ENCODE measurements around the gene PI4K2A. TPM values are rescaled to one million over a fixed set of nuclear protein-coding genes. Genes with fewer than 3 reads are reported as not detected.
"Not testable (repeated sequence)": the region's sequence is repeated elsewhere in the genome, so short reads cannot be mapped to it uniquely, and the experiment has no call there.

Gene PI4K2A
- polyA plus RNA-seq, 2 donors, result 11.5 to 19.9 TPM

DNA sequence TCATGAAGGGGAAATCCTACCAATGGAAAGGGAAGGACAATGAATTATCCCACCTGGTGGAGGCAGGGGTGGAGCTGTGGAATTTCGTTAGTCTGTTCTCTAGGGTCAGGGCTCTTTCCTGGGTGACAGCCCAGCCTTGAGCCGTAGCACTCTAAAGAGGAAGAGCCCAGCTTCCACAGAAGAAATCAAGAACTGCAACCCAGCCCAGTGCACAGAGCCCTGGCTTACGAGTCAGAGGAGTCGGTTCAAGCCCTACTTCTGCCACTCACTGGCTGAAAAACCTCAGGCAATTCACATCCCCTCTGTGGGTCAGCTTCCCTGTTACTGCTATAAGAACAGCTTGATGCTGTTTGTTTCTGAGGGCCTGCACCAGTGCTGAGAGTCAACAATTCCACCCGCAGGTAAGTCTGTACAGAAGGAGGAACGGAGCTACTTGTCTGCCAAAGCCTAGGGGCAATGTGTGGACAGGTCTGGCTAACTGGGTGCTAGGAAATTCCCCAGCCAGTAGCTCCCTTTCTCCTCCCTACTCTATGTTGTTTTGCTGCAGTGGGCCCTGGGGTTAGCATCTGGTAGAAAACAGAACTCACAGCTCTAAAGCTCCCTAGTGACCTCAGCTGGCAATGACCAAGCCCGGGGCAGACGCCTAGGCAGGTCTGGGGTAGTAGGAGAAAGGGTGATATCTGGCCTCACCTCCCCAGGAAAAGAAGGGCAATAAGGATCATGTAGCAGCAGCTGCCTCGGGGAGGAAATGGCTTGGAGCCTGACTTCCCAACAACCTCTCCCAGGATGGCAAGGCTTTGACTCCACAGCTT, 43.3 kb downstream of the PI4K2A start:
- H3K9me3 ChIP-seq (ENCODE audit: control insufficient read depth in 2 of 2, insufficient read depth in 1 of 2, low read depth in 1 of 2, low read length in 1 of 2), result no peaks in the 10 kb centered on the region
- peaks cover 4 to 8% of the 10 kb centered on the region in 2 donors for H3K4me1 ChIP-seq (ENCODE audit: control insufficient read depth in 2 of 2, insufficient read depth in 2 of 2, low read length in 1 of 2)
- H3K27ac ChIP-seq (ENCODE audit: low read depth in 2 of 2, low read length in 1 of 2), result peak overlapping the region; percentile 64 to 82
- no peaks in the 10 kb centered on the region for H3K27me3 ChIP-seq (ENCODE audit: control insufficient read depth in 1 of 2, insufficient read depth in 2 of 2, low read length in 2 of 2)
- H3K36me3 ChIP-seq (ENCODE audit: control insufficient read depth in 2 of 2, insufficient read depth in 2 of 2, low read length in 1 of 2), result peaks cover 0 to 5% of the 10 kb centered on the region in 2 donors
- peak overlapping the region; percentile 20 to 23 for H3K4me3 ChIP-seq (ENCODE audit: low read depth in 1 of 2, low read length in 2 of 2)
- 30% methylated on average over 9 of the region's 9 CpGs for WGBS, 2 donors

- Histone ChIP-seq H3K27ac (ENCODE audit: low read depth in 2 of 2, low read length in 1 of 2) (peak overlapping the region; percentile 64 to 82), H3K4me3 (ENCODE audit: low read depth in 1 of 2, low read length in 2 of 2) (peak overlapping the region in 1 of 2 donors; percentile 57)
- H3K27me3 ChIP-seq (ENCODE audit: control insufficient read depth in 1 of 2, insufficient read depth in 2 of 2, low read length in 2 of 2); H3K4me1 ChIP-seq (ENCODE audit: control insufficient read depth in 2 of 2, insufficient read depth in 2 of 2, low read length in 1 of 2); H3K36me3 ChIP-seq (ENCODE audit: control insufficient read depth in 2 of 2, insufficient read depth in 2 of 2, low read length in 1 of 2); H3K9me3 ChIP-seq (ENCODE audit: control insufficient read depth in 2 of 2, insufficient read depth in 1 of 2, low read depth in 1 of 2, low read length in 1 of 2): not testable (repeated sequence)
- WGBS, 2 donors, result 56 to 64% methylated on average over 6 to 7 of the region's 7 CpGs
Observed at GRCh38 chr10:97684368-97684713, 43.9 kb downstream of the PI4K2A start.

GRCh38 chr10:97684866-97685394, 44.5 kb downstream of the PI4K2A start:
- Histone ChIP-seq H3K4me3 (ENCODE audit: low read depth in 1 of 2, low read length in 2 of 2) (peak overlapping the region in 1 of 2 donors; percentile 57), H3K4me1 (ENCODE audit: control insufficient read depth in 2 of 2, insufficient read depth in 2 of 2, low read length in 1 of 2) (peaks cover 4 to 13% of the 10 kb centered on the region in 2 donors), H3K36me3 (ENCODE audit: control insufficient read depth in 2 of 2, insufficient read depth in 2 of 2, low read length in 1 of 2) (no peaks in the 10 kb centered on the region), H3K9me3 (ENCODE audit: control insufficient read depth in 2 of 2, insufficient read depth in 1 of 2, low read depth in 1 of 2, low read length in 1 of 2) (no peaks in the 10 kb centered on the region), H3K27me3 (ENCODE audit: control insufficient read depth in 1 of 2, insufficient read depth in 2 of 2, low read length in 2 of 2) (no peaks in the 10 kb centered on the region), H3K27ac (ENCODE audit: low read depth in 2 of 2, low read length in 1 of 2) (peak overlapping the region; percentile 61 to 82)
- WGBS, 2 donors, result 49 to 53% methylated on average over 5 of the region's 5 CpGs

DNA sequence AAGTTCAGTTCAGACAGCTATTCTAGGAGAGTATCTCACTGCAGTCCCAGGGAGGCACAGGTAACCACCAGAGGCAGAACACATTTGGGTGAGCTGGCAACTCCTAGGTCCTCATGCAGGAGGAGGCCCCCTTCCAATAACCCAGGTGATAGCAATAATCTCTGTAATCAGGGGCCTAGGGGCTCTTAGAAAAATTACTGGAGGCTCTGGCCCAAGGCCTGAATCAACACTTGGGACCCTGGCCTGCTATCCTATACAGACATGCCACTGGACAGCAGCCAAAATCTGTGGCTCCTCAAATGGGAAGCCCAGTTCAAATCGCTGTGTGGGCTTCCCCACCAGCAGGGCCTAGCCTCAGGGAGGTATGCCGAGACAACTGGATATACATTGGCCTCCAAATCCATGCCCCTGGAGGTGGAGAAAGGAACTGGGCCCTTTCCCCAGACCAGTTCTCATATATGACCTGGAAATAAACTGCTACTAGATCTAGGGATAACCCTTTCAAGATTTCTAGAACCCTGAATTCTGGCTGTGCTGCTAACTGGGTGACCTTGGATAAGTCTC, 45.0 kb downstream of the PI4K2A start:
- Histone ChIP-seq H3K4me3 (ENCODE audit: low read depth in 1 of 2, low read length in 2 of 2) (peak overlapping the region; percentile 11 to 57), H3K27ac (ENCODE audit: low read depth in 2 of 2, low read length in 1 of 2) (peak overlapping the region; percentile 6 to 78), H3K27me3 (ENCODE audit: control insufficient read depth in 1 of 2, insufficient read depth in 2 of 2, low read length in 2 of 2) (no peaks in the 10 kb centered on the region), H3K9me3 (ENCODE audit: control insufficient read depth in 2 of 2, insufficient read depth in 1 of 2, low read depth in 1 of 2, low read length in 1 of 2) (no peaks in the 10 kb centered on the region), H3K36me3 (ENCODE audit: control insufficient read depth in 2 of 2, insufficient read depth in 2 of 2, low read length in 1 of 2) (no peaks in the 10 kb centered on the region), H3K4me1 (ENCODE audit: control insufficient read depth in 2 of 2, insufficient read depth in 2 of 2, low read length in 1 of 2) (peaks cover 4 to 13% of the 10 kb centered on the region in 2 donors)
- WGBS, 2 donors, result 35 to 53% methylated on average over 2 of the region's 2 CpGs

DNA sequence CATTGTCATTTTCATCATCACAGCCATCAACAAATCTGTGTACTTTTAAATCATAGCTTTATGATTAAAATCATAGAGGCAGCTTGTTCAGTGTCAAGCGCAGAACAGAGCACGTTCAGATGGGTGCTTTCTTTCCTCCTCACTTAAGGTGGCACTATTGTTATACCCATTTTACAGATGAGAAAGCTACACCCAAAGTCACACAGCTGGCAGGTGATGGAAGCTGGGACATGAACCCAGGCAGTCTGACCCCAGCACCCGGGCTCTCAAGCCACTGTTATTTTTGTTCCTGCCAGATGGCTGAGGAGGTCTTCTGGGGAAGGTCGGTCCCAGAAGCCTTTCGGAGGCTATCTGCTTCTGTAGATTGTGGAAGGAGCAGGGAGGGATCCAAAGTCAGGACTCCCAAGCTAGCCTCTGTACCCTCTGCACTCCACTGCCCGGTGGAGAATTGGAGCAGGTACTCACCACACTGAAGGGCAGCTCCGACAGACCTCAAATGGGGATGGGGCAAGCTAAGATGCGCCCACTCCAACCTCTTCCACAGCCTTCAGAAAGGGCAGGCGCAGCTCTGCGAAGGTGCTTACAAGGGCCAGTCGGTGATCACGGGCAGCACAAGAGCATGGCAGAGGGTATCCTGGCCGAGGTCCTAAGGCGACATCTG, 46.0 kb downstream of the PI4K2A start:
- H3K27me3 ChIP-seq (ENCODE audit: control insufficient read depth in 1 of 2, insufficient read depth in 2 of 2, low read length in 2 of 2), result no peaks in the 10 kb centered on the region
- H3K9me3 ChIP-seq (ENCODE audit: control insufficient read depth in 2 of 2, insufficient read depth in 1 of 2, low read depth in 1 of 2, low read length in 1 of 2), result no peaks in the 10 kb centered on the region
- WGBS, 2 donors, result 11 to 14% methylated on average over 14 of the region's 14 CpGs
- peak overlapping the region; percentile 57 to 85 for H3K4me3 ChIP-seq (ENCODE audit: low read depth in 1 of 2, low read length in 2 of 2)
- H3K4me1 ChIP-seq (ENCODE audit: control insufficient read depth in 2 of 2, insufficient read depth in 2 of 2, low read length in 1 of 2), result peaks cover 4 to 13% of the 10 kb centered on the region in 2 donors
- peak overlapping the region; percentile 90 to 98 for H3K27ac ChIP-seq (ENCODE audit: low read depth in 2 of 2, low read length in 1 of 2)
- H3K36me3 ChIP-seq (ENCODE audit: control insufficient read depth in 2 of 2, insufficient read depth in 2 of 2, low read length in 1 of 2), result no peaks in the 10 kb centered on the region

- Histone ChIP-seq H3K4me3 (ENCODE audit: low read depth in 1 of 2, low read length in 2 of 2) (peak within 1 kb of the TSS; percentile 57 to 85), H3K27ac (ENCODE audit: low read depth in 2 of 2, low read length in 1 of 2) (peak within 1 kb of the TSS; percentile 90 to 98), H3K36me3 (ENCODE audit: control insufficient read depth in 2 of 2, insufficient read depth in 2 of 2, low read length in 1 of 2) (no peaks in the 10 kb centered on the region), H3K4me1 (ENCODE audit: control insufficient read depth in 2 of 2, insufficient read depth in 2 of 2, low read length in 1 of 2) (peaks cover 4 to 12% of the 10 kb centered on the region in 2 donors), H3K9me3 (ENCODE audit: control insufficient read depth in 2 of 2, insufficient read depth in 1 of 2, low read depth in 1 of 2, low read length in 1 of 2) (no peaks in the 10 kb centered on the region), H3K27me3 (ENCODE audit: control insufficient read depth in 1 of 2, insufficient read depth in 2 of 2, low read length in 2 of 2) (no peaks in the 10 kb centered on the region)
- WGBS, 2 donors, result 0 to 1% methylated on average over 72 to 78 of the region's 78 CpGs
Observed at GRCh38 chr10:97686962-97687784, 46.7 kb downstream of the PI4K2A start, which contains the start of gene AVPI1. Gene AVPI1, minus strand, starts transcription at chr10:97687241. Its CDS starts 7,336 bp downstream, at chr10:97679905.

GRCh38 chr10:97687785-97688781, 47.6 kb downstream of the PI4K2A start:
- no peaks in the 10 kb centered on the region for H3K36me3 ChIP-seq (ENCODE audit: control insufficient read depth in 2 of 2, insufficient read depth in 2 of 2, low read length in 1 of 2)
- peak overlapping the region; percentile 83 to 94 for H3K27ac ChIP-seq (ENCODE audit: low read depth in 2 of 2, low read length in 1 of 2)
- H3K4me1 ChIP-seq (ENCODE audit: control insufficient read depth in 2 of 2, insufficient read depth in 2 of 2, low read length in 1 of 2), result peaks cover 4 to 12% of the 10 kb centered on the region in 2 donors
- peak overlapping the region in 1 of 2 donors; percentile 20 for H3K4me3 ChIP-seq (ENCODE audit: low read depth in 1 of 2, low read length in 2 of 2)
- WGBS, 2 donors, result 53% methylated on average over 14 of the region's 14 CpGs
- H3K27me3 ChIP-seq (ENCODE audit: control insufficient read depth in 1 of 2, insufficient read depth in 2 of 2, low read length in 2 of 2), result no peaks in the 10 kb centered on the region
- H3K9me3 ChIP-seq (ENCODE audit: control insufficient read depth in 2 of 2, insufficient read depth in 1 of 2, low read depth in 1 of 2, low read length in 1 of 2), result no peaks in the 10 kb centered on the region

DNA sequence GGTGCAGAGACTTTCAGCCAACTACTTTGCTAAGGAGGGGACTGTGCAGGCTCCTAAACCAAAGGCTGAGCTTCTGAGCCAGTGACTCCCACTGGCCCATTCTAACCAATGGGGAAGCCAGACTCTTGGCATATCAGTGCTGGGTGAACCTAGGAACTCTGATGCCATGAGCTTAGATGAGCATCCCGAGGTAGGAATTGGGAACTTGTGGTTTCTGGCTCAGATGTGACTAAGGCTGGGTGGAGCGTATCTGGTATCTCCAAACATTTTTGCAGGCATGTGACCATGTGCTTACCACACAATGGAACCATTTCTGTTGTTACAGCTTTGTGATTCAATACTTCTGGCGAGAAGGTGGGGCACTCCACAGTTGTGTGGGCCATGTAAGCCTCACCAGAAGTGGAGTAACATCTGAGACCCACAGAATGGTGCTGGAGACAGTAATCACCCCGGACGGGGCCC, 49.1 kb downstream of the PI4K2A start:
- Histone ChIP-seq H3K27me3 (ENCODE audit: control insufficient read depth in 1 of 2, insufficient read depth in 2 of 2, low read length in 2 of 2) (no peaks in the 10 kb centered on the region), H3K9me3 (ENCODE audit: control insufficient read depth in 2 of 2, insufficient read depth in 1 of 2, low read depth in 1 of 2, low read length in 1 of 2) (peaks cover 0 to 2% of the 10 kb centered on the region in 2 donors), H3K4me3 (ENCODE audit: low read depth in 1 of 2, low read length in 2 of 2) (no peak overlapping the region), H3K4me1 (ENCODE audit: control insufficient read depth in 2 of 2, insufficient read depth in 2 of 2, low read length in 1 of 2) (peaks cover 0 to 6% of the 10 kb centered on the region in 2 donors), H3K27ac (ENCODE audit: low read depth in 2 of 2, low read length in 1 of 2) (peak overlapping the region; percentile 83 to 94), H3K36me3 (ENCODE audit: control insufficient read depth in 2 of 2, insufficient read depth in 2 of 2, low read length in 1 of 2) (no peaks in the 10 kb centered on the region)
- WGBS, 2 donors, result 44 to 62% methylated on average over 5 of the region's 5 CpGs

Measured in esophagus (tissue), 2 donors.